Gastroesophageal sphincter (tissue), 3 donors: ENCODE measurements around the gene NKAIN2.

Source experiments
- EP300 ChIP-seq: sonication (generic); formaldehyde crosslinking; IDR thresholded peaks from one replicate; pipeline ENCODE4 v1.6.1; 2017; ENCODE audit warnings: antibody characterized with exemption, mild to moderate bottlenecking
- POLR2A ChIP-seq, 2 donors: fragments of 450-650 bp; IDR thresholded peaks; one replicate each; pipeline ENCODE4 v1.6.1; 2017; ENCODE audit warnings: antibody characterized with exemption in 2 of 2, mild to moderate bottlenecking in 2 of 2, moderate library complexity in 1 of 2
- POLR2AphosphoS5 ChIP-seq: sonication (generic); formaldehyde crosslinking; IDR thresholded peaks from one replicate; pipeline ENCODE4 v1.6.1; 2017; ENCODE audit warnings: antibody characterized with exemption
- TF ChIP-seq, protein P1 (sequence below), 4 experiments: fragments of 200-600 bp in 2 of 4; fragments of 450-650 bp in 2 of 4; sonication (generic) in 1 of 4; IDR thresholded peaks; one replicate each; pipeline ENCODE4 v1.5.1; 2017 to 2019; ENCODE audit warnings: antibody characterized with exemption in 4 of 4, mild to moderate bottlenecking in 2 of 4, moderate library complexity in 2 of 4

- TF ChIP-seq, protein P1, sequence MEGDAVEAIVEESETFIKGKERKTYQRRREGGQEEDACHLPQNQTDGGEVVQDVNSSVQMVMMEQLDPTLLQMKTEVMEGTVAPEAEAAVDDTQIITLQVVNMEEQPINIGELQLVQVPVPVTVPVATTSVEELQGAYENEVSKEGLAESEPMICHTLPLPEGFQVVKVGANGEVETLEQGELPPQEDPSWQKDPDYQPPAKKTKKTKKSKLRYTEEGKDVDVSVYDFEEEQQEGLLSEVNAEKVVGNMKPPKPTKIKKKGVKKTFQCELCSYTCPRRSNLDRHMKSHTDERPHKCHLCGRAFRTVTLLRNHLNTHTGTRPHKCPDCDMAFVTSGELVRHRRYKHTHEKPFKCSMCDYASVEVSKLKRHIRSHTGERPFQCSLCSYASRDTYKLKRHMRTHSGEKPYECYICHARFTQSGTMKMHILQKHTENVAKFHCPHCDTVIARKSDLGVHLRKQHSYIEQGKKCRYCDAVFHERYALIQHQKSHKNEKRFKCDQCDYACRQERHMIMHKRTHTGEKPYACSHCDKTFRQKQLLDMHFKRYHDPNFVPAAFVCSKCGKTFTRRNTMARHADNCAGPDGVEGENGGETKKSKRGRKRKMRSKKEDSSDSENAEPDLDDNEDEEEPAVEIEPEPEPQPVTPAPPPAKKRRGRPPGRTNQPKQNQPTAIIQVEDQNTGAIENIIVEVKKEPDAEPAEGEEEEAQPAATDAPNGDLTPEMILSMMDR (IDR thresholded peaks at IDR 0.05): no peak
- no peak for TF ChIP-seq EP300
- no peak for TF ChIP-seq POLR2AphosphoS5
- no peak for TF ChIP-seq POLR2A (IDR thresholded peaks at IDR 0.05)
These were observed 1008.4 kb downstream of the NKAIN2 start for GRCh38 chr6:124812067-124812466.
